Stimulated activated CD8-positive, alpha-beta memory T cell treated with anti-CD3 and anti-CD28 coated beads, Interleukin-15, amount 100 ng/mL, for 1 hour (primary cell): ENCODE data around the gene NRN1.
"Not testable (repeated sequence)": the region's sequence is repeated elsewhere in the genome, so short reads cannot be mapped to it uniquely, and the experiment has no call there.

Experiments used
- DNase-seq: peaks from one replicate; pipeline ENCODE4 v3.0.0-alpha.2; 2020; ENCODE audit warnings: low read depth

Gene NRN1

DNA sequence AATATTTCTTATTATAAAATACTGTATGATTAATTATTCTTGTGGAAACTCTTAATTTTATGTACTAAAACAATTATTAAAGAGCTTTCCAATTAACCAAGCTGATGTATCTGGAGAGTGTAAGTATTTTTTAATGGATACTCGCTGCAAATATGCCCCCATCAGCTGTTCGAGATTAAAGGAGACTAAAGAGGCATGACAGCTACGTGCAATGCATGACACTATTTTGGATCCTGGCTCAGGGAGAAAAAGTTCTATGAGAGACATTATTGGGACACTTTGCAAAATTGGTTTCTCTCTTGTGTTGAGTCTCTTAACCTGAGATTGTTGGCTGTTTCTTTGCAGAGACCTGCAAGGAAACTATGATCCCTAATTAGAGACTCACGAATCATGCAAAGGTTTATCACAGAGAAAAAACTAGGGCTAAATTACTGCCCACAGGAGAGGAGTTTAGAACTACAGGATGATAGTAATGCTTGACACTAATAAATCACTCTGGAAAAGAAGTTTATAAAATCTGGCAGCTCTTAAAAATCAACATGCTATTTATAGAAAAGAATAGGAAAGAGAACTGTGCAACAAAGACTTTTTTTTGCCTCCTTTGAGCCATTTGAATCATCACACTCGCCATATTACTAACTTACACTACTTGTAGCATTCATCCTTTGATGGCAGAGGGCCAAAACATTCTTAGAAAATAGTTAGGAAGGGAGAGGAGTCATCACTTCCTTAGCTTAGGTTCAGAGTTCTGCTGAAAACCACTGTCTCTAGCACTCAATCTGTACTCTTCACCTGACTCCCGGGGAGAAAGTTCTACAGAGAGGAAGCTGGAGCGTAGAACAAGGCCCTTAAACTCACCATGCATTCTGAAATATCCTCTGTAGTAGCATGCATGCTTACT, 25.3 kb downstream of the NRN1 start:
- no peak for DNase-seq

DNA sequence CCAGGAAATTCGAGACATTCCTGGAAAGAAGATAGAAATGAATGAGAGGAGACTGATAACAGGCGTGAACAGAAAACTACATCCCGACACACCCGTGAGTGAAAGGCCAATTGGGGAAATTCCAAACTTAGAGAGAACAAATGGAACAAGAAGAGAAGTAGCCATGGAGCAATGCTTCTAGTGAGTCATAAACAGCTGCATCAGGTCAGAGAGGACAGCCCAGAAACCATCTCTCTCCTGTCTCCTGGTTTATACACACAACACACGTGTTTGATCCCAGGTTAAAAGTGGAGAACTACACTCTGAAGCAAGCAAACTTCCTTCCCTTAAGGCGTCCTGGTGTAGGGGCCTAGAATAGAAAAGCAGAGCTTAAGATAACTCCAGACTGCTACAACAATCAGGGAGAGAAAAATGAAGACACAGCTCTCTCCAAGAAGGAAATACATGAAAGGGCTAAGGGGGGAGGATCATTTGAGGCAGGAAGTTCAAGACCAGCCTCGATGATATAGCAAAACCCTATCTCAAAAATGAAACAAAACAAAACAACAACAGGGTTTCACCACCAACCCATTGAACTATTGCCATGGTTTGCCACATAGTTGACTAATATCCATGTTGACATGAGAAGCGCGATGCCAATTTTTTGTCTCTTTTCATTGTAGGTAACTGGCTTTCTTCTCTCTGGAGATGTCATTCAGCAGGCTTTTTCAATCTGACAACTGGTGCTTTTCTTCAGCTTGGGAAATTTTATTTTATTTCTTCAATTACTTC, 26.9 kb downstream of the NRN1 start:
- DNase-seq = no peak

DNA sequence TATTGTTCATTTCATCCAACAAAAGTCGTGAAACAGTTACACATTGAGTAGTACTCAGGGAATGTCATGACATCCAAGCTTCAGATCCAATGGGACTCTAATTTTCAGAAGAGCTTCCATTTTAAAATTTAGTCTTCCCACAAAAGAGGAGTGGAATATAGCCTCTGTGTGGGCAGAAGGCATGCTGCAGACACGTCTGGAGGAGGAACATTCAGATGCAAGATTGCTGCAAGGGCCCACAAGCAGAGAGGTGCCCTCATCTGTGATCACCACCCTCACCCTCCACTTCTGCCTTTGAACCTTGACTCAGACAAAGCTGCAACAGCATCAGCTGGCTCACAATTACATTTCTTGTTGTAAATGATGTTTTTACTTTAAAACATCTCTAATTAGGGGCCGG, 29.9 kb downstream of the NRN1 start:
- DNase-seq = no peak

DNA sequence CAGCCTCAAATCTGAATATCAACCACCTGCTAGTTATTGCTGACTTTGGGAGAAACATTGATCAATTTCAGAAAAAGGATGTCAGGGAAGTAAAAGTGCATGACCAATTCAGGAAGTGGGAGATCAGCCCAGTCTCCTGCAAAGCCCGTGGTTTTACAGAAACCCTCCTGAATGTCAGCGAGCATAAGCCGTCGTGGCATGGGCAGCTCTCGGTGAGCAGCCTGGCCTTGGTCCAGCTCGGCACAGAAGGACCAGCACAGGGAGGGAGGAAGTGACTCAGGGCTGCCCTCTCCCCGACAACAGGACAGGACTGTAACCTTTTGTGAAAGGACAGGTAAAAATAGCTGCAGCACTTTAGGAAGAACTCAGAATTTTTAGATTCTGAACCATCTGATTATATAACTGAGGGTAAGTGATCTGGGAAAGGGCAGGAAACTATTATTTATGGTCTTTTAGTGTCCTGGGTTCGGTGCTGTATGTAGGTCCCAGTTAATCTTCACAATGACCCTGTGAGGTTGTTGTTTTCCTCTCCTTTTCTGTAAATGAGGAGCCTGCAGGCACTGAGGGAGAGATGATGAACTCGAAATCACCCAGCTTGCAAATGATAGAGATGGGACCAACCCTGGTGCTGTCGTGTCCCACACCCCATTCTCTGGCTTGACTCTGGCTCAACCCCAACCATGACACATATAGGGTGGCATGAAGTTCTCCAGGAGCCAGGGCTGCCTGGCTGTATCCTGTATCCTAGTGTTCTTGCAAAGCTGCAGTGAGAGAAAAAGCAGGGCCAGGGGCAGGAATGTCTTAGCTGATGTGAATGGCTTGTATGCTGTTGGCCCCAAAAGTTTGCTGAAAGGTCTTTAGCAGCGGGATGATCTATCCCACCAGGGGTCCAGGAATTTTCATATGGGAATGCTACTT, 37.6 kb downstream of the NRN1 start:
- no peak for DNase-seq

DNA sequence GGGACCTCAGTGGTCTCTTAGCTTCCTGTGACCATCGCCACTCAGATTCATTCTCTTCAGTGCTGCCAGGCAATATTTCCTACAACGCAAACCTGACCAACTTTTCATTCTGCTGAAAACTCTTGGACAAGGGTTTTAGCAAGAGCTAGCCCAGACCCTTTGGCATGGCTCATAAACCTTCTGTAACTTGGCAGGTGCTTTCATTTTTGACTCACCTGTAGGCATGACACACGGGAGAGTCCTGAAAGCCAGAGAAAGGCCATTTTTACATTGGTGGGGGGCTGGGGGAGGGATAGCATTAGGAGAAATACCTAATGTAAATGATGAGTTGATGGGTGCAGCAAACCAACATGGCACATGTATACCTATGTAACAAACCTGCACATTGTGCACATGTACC, 38.7 kb downstream of the NRN1 start:
- DNase-seq = not testable (repeated sequence)

DNA sequence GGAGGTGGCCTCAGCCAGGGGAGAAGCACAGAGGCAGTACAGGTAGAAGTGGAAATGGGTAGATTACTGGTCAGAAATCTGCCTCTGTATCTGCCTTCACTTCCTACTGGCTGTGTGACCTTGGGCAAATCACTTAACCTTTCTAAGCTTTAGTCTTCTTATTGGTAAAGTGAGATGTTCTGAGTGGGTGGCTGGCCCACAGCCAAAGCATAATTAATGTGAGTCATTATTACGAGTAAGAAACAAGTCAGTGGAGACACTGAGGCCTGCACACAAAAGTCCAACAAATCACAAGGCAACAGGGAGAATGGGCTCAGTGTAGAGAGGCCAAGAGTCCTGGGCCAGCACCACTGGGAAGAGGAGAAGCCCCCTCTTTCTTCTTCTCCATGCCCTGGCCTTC, 39.1 kb downstream of the NRN1 start:
- DNase-seq = no peak

DNA sequence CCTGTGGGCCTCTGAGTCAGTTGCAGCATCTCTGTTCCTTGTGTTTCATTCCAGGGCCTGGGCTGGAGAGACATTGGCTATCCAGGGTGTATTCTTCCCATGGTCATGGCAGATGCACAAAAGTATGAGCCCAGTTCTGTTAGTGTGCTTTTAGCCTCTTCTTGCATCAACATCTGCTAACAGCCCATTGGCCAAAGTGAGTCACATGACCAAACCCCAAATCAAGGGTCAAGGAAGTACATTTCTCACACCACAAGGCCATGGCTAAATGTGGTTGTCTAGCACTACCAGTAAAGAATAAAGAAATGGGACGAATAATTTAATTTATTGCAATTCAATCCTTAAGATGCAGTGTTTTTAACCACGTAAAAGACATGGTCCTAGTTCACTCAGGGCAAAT, 43.9 kb downstream of the NRN1 start:
- no peak for DNase-seq

DNA sequence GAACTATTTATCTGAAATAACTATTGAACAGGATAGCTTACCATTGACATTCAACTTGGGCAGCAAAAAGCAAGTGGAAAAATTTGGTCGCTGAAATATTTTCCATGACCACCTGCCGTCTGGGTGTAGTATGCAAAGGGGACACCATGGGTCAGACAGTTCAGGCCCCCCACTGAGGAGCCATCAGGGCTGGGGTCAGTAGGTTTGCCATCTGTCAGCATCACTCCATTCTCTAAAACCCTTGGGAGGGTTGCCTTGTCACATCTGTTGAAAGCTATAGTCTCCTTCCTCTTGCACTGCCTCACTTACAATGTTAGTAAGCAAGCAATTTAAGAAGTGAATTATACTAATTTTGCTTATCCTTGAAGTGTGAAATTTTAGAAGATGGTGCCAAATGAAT, 44.9 kb downstream of the NRN1 start:
- no peak for DNase-seq

DNA sequence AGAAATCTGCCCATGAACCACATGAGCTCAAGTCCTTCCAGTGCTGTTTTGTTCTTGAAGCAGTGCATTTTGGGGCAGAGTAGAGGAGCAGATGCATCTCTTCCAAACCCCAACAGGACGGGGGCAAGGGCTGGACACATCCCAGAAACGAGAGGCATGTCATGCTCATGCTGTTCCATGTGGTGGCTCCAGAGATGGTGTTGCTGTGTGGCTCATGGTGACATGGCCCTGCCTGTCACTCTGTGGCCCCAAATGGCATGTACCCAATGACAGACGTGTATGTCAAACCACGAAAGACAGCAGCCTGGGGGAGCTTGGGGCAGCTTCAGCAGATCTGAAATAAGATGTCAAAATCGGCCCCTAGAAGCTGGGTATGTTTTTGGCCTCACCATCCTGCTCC, 46.3 kb downstream of the NRN1 start:
- DNase-seq = no peak

DNA sequence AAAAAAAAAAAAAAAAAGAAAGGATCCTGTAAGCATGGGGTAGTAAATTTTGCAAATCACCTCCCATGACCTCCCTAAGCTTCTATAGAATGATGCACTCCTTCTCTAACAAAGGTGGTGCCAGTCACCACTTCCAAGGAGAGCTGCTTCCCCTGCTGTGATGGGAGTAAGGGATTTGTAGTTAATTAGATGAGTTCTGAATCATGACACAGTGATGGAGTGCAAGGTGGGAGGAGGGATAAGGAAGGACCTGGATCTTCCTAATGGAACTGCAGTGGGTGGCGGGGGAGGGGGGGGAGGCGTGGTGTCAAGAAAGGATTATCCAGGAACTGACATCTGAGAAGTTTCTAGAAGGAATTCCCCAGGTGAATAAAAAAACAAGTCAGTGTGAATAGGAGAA, 47.8 kb downstream of the NRN1 start:
- DNase-seq = no peak

DNA sequence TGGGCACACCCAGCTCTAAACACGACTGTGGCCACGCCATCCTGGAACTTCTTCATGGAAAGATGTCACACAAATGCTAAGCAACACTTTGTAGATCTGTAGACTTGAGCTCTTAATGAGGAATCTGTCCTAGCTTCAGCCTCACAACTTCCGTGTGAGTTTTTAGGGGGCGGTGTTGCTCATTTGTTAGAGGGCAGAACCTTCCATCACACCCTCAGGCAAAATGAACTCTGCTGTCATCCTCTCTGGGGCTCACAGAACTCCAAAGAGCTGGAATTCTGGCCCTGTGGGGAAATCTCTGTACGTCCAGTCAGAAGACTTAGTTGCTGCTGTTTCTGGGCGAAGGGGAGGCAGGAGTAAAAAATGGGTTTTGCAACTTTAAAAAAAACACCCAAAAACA, 49.8 kb downstream of the NRN1 start:
- no peak for DNase-seq

DNA sequence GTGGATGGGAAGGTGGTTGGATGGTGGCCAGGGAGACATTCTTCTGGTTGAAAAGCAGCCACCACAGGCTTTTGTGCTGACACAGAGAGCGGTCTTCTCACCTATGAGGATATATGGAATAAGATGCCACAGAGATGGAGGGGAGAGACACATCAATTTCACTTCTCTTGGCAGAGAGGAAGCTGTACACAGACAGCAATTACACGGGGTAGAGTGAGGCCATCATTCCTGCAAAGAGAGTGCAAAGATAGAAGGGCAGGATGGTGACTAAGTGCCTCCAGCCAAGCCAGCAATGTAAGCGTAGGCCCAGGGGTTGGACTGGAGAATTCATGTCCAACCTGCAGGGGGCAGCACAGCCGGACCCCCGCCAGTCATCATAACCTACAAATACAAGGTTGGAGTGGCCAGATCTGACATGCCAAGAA, 56.4 kb downstream of the NRN1 start:
- DNase-seq = no peak
